HL-60/S4 (cell line): ENCODE results near the gene MARS1.

Experiments
- in situ Hi-C: fragments of 300-500 bp; cut with MboI; formaldehyde crosslinking; loops from 2 replicates; pipeline ENCODE4 v1.14.3; 2022; ENCODE audit warnings: low sequenced_read_pairs

Gene MARS1

DNA sequence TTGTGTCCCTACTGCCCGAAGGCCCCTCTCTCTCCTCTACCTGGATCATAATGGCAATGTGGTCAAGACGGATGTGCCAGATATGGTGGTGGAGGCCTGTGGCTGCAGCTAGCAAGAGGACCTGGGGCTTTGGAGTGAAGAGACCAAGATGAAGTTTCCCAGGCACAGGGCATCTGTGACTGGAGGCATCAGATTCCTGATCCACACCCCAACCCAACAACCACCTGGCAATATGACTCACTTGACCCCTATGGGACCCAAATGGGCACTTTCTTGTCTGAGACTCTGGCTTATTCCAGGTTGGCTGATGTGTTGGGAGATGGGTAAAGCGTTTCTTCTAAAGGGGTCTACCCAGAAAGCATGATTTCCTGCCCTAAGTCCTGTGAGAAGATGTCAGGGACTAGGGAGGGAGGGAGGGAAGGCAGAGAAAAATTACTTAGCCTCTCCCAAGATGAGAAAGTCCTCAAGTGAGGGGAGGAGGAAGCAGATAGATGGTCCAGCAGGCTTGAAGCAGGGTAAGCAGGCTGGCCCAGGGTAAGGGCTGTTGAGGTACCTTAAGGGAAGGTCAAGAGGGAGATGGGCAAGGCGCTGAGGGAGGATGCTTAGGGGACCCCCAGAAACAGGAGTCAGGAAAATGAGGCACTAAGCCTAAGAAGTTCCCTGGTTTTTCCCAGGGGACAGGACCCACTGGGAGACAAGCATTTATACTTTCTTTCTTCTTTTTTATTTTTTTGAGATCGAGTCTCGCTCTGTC, 31.0 kb upstream of the MARS1 start:
- in situ Hi-C loops = loop anchor here (10.0 kb wide), 1 partner anchor 192 kb away; no protein-coding TSS in a partner anchor

- in situ Hi-C loops = loop anchor here (10.0 kb wide), 1 partner anchor 194 kb away; no protein-coding TSS in a partner anchor
Observed at GRCh38 chr12:57458665-57459054, 29.2 kb upstream of the MARS1 start.

DNA sequence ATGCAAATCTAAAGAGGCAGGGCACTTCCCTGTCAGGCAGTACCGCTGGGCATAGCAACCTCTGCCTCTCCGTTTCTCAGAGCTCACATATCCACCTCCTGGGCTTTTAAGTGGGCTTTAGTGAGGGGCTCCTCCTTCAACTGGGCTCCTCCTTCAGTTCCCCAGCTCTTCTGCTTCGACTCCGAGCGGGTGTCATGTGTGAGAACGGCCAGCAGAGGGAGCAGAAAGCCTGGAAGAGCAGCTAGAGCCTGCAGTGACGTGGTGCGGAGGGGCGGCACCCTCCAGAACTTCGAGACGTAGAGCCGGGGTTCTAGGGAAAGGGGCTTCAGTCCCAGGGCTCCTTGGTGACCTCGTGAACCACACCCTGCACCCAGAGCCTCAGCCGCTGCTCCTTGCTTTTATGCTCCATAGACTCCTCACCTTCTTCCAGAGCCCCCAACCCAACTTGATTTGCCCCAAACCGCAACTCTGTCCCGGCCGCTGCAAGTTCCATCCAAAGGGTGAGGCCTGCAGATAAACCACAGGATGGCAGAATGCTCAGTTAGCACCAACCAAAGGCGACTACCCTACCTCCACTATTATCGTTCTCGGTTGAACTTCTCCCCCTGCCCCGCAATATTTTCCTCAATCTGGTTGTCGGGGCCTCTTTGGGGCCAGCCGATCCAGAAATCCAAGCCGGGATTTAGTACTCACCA, 28.7 kb upstream of the MARS1 start:
- in situ Hi-C loops = loop anchor here (10.0 kb wide), 1 partner anchor 194 kb away; no protein-coding TSS in a partner anchor

DNA sequence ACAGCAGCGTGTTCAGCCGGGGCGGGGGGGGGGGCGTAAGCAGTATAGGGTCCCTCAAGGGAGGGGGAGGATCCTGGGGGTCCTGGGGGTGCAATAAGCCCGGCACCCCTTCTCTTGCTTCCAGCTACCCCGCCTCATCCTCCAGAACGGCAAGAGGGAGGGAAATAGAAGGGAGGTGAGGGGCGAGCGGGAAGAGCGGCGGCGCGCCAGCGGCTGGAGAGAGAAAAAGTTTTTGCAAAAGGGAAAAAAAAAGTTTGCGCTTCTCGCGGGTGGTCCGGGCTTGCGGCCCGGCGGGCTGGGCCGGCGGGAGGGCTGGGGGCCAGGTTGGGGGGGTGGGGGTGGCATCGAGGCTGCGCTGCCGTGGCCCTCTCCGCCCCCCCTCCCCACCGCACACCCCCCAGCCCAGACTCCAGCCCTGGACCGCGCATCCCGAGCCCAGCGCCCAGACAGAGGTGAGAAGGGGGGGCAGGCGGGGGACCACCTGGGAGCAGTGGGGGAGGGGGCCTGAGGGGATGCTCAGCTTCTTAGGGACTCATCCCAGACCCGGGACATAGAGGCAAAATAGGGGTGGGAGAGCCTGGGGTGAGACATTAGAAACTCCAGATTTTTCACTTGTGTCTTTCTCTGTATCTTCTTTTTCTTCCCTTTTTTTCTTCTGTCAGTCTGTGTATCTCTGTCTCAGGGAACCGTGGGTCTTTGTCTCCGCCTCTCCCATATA, 28.0 kb upstream of the MARS1 start, which contains the start of gene GLI1:
GLI1 (plus strand) TSS at position 36 of the 718 bp plus-strand sequence. CDS start 3,907 bp downstream, outside the sequence.
- in situ Hi-C loops = loop anchor here (10.0 kb wide), 1 partner anchor 195 kb away; no protein-coding TSS in a partner anchor

DNA sequence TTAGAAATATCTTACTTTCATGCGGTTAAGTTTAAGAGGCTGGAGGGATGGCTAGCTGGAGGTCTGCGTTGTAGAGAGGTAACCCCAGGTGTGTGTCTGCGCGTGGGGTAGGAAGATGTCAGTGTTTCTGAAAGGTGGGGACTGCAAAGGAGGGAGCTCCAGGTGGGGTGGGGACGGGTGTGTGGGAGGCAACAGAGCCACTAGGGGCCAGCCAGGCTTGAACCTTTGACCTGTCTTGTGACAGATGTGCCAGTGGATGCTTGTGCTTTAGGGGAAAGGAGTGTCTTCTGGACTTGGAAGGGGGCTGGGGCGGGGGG, 27.4 kb upstream of the MARS1 start:
- in situ Hi-C loops = no loop called here

DNA sequence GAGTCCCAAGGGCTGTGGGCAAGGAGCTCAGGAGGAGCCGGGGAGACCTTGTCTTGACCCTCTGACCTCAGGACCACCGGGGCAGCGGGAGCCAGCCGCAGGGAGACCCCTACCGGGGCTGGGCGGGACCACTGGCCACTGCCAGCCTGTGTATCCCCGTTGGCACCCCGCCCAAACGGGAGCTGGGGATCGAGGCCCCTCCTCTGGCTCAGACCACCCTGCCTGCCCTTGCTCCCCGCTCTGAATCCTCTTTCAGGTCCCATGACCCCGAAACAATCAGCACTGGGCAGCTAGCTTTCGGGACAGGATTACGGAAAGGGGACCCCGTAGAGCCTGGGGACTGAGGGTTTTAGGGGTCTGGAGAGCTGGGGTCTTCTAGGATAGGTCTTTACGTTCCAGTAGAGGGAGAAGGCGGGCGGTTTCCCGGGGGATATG, 27.0 kb upstream of the MARS1 start:
- in situ Hi-C loops = no loop called here

DNA sequence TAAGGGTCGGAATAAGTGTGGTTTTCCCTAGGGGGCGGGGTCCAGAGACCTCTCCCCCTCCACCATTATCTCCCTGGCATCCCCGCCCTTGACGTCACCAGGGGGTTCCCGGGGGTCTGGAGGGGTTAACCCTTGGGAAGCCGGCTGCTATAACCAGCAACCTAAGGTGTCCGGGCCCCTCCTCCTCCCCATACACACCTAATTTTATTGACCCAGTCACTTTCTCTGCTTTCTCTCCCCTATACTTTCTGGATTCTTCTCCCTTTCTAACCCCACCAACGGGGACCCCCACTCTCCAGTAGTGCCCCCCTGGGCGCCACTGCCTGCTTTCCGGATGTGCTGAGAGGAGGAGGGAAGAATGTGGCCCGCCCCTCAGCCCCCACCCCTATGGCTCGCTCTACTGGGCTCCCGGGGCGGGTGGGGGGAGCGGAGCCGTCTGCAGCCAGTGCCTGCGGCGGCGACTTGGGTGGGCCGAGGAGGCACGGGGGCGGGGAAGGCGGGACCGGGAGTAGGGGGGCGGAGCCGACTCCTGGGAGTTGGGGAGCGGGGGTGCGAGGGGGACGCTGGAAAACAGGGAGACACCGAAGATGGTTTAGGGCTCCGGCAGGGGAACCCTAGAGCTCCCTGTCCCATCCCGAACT, 26.5 kb upstream of the MARS1 start:
- in situ Hi-C loops = no loop called here

DNA sequence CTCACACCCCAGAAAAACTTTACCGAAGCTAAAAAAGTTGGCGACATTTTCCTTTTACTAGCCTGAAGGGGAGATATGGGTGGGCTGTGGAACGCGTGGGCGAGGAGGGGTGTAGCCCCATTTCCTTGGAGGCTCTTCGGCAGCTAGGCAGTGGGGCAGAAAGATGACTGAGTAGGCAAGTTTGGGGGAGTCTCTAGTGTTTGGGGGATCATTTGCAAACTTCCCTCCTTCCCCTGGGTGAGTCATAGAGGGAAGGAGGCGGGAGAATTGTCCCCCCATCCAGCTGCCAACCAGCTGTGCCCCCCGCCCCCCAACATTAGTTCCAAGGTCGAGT, 26.0 kb upstream of the MARS1 start:
- in situ Hi-C loops = no loop called here

DNA sequence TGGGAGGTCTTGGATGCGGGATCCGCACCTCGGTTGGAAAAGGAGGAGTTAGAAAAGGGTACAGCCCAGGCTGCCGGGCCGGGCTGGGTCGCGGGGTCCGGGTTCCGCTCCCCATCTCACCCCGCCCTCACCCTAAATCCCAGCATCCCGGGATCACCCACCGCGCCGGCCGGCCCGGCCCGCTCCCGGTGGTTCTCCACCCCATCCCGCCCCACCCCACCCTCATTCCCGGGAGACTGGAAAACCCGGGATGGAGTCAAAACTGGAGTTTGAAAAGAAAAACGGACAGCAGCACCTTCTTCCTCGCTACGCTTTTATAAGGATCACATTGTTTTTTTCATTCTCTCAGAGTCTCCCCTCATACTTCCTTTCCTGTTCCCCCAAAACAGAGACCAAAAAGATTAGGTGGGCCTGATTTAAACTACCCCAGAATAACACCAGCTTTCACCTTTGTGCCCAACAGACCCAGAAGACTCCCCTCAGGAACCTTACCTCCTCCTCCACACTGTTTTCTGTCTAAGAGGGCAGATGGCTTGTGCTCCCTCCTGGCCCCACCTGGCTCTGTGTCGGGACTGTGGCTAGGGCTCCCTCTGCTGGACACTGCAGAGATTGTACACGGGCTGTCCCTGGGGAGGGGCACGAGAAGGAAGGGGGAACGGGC, 25.5 kb upstream of the MARS1 start:
- in situ Hi-C loops = no loop called here

GRCh38 chr12:57462912-57463253, 25.0 kb upstream of the MARS1 start:
- in situ Hi-C loops = no loop called here

DNA sequence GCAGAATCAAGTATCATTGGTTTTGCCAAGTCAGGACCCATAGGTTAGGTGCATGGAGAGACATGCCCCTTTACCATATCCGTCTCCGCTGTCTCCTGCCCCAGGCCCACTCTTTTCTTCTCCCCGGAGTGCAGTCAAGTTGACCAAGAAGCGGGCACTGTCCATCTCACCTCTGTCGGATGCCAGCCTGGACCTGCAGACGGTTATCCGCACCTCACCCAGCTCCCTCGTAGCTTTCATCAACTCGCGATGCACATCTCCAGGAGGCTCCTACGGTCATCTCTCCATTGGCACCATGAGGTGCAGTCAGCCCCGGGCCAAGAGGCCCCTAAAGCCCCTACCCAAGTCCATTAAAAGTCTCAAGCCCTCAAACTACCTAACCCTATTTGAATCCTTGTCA, 23.3 kb upstream of the MARS1 start:
- in situ Hi-C loops = no loop called here

DNA sequence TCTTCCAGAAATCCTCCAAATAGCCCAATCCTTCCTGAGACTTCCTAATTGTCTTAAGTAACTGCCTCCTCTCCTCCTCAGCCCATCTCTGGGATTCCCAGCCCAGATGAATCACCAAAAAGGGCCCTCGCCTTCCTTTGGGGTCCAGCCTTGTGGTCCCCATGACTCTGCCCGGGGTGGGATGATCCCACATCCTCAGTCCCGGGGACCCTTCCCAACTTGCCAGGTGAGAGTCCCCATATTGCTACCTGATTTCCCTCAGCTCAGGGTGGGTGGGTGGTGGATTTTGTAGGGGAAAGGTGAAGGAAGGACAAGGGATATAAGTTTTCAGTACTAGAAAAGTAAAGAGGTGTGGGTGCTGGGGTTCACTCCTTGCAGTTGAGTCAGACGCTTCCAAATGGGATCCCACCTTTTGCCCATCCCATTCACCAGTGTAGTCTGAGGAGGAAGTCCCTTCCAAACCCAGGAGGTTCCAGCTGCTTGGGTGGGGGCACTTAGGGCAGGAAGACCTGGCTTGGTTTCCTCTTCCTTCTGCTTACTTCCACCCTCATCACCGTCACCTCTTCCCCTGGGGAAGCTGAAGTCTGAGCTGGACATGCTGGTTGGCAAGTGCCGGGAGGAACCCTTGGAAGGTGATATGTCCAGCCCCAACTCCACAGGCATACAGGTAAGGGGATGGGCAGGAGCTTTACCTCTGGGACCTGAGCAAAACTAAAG, 22.7 kb upstream of the MARS1 start:
- in situ Hi-C loops = no loop called here

GRCh38 chr12:57465747-57466505, 21.9 kb upstream of the MARS1 start:
- in situ Hi-C loops = no loop called here

GRCh38 chr12:57467212-57467874, 20.5 kb upstream of the MARS1 start:
- in situ Hi-C loops = no loop called here

GRCh38 chr12:57467915-57468314, 20.0 kb upstream of the MARS1 start:
- in situ Hi-C loops = no loop called here

DNA sequence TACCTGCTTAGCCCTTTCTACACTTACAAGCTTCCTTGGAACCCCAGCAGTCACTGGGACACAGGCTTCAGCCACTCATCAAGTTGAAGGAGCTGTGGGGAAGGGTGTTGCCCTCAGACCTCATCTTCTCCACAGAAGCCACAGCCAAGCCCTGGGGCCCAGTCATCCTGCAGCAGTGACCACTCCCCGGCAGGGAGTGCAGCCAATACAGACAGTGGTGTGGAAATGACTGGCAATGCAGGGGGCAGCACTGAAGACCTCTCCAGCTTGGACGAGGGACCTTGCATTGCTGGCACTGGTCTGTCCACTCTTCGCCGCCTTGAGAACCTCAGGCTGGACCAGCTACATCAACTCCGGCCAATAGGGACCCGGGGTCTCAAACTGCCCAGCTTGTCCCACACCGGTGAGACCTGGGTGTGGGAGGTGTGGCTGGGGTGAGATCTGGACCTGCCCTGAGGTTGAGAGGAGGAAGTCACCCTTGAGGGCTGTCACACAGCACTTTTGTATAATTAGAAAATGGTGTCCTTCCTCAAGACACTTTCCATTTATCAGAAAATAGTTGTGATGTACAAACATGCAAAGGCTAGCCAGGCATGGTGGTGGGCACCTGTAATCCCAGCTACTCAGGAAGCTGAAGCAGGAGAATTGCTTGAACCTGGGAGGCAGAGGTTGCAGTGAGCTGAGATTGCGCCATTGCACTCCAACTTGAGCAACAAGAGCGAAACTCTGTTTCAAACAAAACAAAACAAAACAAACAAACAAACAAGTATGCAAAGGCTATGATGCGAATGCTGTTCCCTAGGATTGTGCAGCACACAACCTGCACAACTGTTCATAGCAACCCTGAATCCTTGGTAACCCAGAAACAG, 18.3 kb upstream of the MARS1 start:
- in situ Hi-C loops = no loop called here

GRCh38 chr12:57470286-57470969, 17.4 kb upstream of the MARS1 start:
- in situ Hi-C loops = no loop called here
